GM19467 (cell line): ENCODE measurements around the gene MOXD1.
"Not testable (repeated sequence)": the region's sequence is repeated elsewhere in the genome, so short reads cannot be mapped to it uniquely, and the experiment has no call there.

Experiments
- ATAC-seq: cut with Tn5 transposase; IDR thresholded peaks from one replicate; pipeline ENCODE4 v1.9.1; 2021; ENCODE audit warnings: mild to moderate bottlenecking, moderate library complexity; ENCODE audit not compliant: unreplicated experiment

MOXD1 gene

GRCh38 chr6:132357120-132357519 is 44.2 kb downstream of the MOXD1 start:
- ATAC-seq = no peak

- ATAC-seq = no peak
Measured at GRCh38 chr6:132354517-132355167, 46.6 kb downstream of the MOXD1 start.

- not testable (repeated sequence) for ATAC-seq
Measured at GRCh38 chr6:132351986-132352385, 49.3 kb downstream of the MOXD1 start.

- no peak for ATAC-seq
Measured at GRCh38 chr6:132348231-132348630, 53.0 kb downstream of the MOXD1 start.

- ATAC-seq = no peak
Measured at GRCh38 chr6:132344811-132345210, 56.5 kb downstream of the MOXD1 start.

- ATAC-seq = no peak
Measured at GRCh38 chr6:132341646-132342045, 59.6 kb downstream of the MOXD1 start.

GRCh38 chr6:132334521-132334885 is 66.8 kb downstream of the MOXD1 start:
- no peak for ATAC-seq

- no peak for ATAC-seq
Measured at GRCh38 chr6:132333639-132334520, 67.4 kb downstream of the MOXD1 start.

GRCh38 chr6:132330759-132331158 is 70.5 kb downstream of the MOXD1 start:
- ATAC-seq = no peak

GRCh38 chr6:132322398-132322797 is 78.9 kb downstream of the MOXD1 start:
- ATAC-seq = no peak

- no peak for ATAC-seq
Measured at GRCh38 chr6:132320007-132320406, 81.3 kb downstream of the MOXD1 start.

GRCh38 chr6:132316970-132317369 is 84.3 kb downstream of the MOXD1 start:
- no peak for ATAC-seq

- ATAC-seq = peak; percentile 93
Measured at GRCh38 chr6:132314432-132314831, 86.8 kb downstream of the MOXD1 start.

- ATAC-seq = no peak
Measured at GRCh38 chr6:132310921-132311320, 90.4 kb downstream of the MOXD1 start.

- ATAC-seq = not testable (repeated sequence)
Measured at GRCh38 chr6:132310151-132310550, 91.1 kb downstream of the MOXD1 start.

- ATAC-seq = no peak
Measured at GRCh38 chr6:132304891-132305305, 96.4 kb downstream of the MOXD1 start.

GRCh38 chr6:132300323-132300949 is 100.8 kb downstream of the MOXD1 start:
- peak; percentile 66 for ATAC-seq

- no peak for ATAC-seq
Measured at GRCh38 chr6:132298344-132298949, 102.8 kb downstream of the MOXD1 start.

GRCh38 chr6:132289756-132290155 is 111.5 kb downstream of the MOXD1 start:
- no peak for ATAC-seq

GRCh38 chr6:132287101-132287500 is 114.2 kb downstream of the MOXD1 start:
- ATAC-seq = no peak

- ATAC-seq = no peak
Measured at GRCh38 chr6:132286298-132287019, 114.8 kb downstream of the MOXD1 start.
